Measurements from ENCODE around the gene PFKFB4. TPM values are rescaled to one million over a fixed set of nuclear protein-coding genes. Genes with fewer than 3 reads are reported as not detected.

The PFKFB4 gene
- total RNA-seq, 1 donor from 2014 or later, result 40.3 TPM

DNA sequence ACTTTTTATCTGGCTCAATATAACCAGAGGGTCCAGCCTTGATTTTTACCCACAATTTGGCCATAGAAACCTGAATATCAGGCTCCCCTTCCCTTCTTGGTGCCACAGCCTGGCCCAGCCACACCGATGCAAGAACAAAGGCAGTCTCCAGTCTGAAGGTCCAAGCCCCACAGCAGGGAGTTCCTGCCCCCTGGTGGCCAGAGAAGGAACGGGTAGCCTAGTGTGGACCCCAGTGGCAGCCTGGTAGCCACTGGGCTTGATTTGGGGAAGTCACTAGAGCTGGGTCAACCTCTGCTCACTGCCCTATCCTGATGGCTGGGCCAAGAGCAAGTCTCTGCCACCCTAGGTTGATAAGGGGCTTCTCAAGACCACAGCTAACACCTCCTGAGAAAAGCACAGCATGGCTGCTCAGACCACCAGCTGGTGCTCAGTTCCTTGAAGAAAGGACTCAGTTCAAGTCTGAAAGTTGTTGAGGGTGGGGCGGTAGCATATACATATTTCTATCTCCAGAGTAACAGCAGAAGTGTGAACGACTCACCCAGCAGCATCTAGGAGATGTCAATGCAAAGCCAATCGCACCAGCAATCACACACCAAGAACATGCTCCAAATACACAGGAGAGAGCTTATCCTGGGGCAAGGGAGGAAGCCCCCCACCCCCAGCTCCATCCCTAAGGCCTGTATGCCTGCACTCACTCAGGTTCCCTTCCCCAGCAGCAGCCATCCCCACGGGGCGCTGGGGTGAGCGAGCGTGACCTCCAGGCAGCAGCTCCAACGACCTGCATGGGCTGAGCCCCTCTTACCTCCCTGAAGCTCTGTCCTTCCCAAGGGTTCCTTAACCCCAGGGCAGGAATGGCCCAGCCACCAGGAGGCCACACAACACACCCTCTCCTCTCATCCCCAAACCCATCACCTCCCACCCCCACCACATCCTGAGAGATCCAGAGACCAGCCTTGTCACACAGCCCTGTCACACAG lies 7.6 kb downstream of the PFKFB4 start:
- peaks cover 9% of the 10 kb centered on the region for H3K4me1 Mint-ChIP-seq (ENCODE audit: low read depth, unreplicated experiment)
- DNase-seq, result peak; percentile 92
- H3K4me3 Mint-ChIP-seq (ENCODE audit: unreplicated experiment), result no peak overlapping the region
- no peaks in the 10 kb centered on the region for H3K36me3 Mint-ChIP-seq (ENCODE audit: unreplicated experiment)
- peak overlapping the region; percentile 78 for H3K27ac Mint-ChIP-seq (ENCODE audit: unreplicated experiment)
- no peaks in the 10 kb centered on the region for H3K27me3 Mint-ChIP-seq (ENCODE audit: unreplicated experiment)
- H3K9me3 Mint-ChIP-seq (ENCODE audit: unreplicated experiment), result peaks cover 6% of the 10 kb centered on the region
- peak; percentile 95 for TF ChIP-seq CTCF (IDR thresholded peaks at IDR 0.05; ENCODE audit: partially characterized antibody, unreplicated experiment)

DNA sequence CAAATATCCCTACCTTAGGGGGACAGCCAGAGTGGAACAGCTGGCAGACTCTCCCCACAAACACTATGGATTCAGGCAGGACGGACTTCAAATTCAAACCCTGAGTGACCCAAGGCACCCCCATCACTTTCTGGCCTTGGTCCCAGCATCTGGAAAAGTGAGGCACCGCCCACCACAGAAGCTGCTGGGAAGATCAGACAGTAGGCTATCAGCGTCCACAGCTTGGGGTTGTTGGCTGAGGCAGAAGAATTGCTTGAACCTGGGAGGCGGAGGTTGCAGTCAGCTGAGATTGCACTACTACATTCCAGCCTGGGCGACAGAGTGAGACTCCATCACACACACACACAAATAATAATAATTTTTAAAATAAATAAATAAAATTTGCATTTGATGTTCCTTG lies 8.5 kb downstream of the PFKFB4 start:
- H3K9me3 Mint-ChIP-seq (ENCODE audit: unreplicated experiment), result peaks cover 11% of the 10 kb centered on the region
- no peaks in the 10 kb centered on the region for H3K36me3 Mint-ChIP-seq (ENCODE audit: unreplicated experiment)
- peaks cover 6% of the 10 kb centered on the region for H3K27me3 Mint-ChIP-seq (ENCODE audit: unreplicated experiment)
- TF ChIP-seq CTCF (IDR thresholded peaks at IDR 0.05; ENCODE audit: partially characterized antibody, unreplicated experiment), result no peak
- no peak overlapping the region for H3K4me3 Mint-ChIP-seq (ENCODE audit: unreplicated experiment)
- peak overlapping the region; percentile 75 for H3K27ac Mint-ChIP-seq (ENCODE audit: unreplicated experiment)
- H3K4me1 Mint-ChIP-seq (ENCODE audit: low read depth, unreplicated experiment), result peaks cover 16% of the 10 kb centered on the region
- no peak for DNase-seq

DNA sequence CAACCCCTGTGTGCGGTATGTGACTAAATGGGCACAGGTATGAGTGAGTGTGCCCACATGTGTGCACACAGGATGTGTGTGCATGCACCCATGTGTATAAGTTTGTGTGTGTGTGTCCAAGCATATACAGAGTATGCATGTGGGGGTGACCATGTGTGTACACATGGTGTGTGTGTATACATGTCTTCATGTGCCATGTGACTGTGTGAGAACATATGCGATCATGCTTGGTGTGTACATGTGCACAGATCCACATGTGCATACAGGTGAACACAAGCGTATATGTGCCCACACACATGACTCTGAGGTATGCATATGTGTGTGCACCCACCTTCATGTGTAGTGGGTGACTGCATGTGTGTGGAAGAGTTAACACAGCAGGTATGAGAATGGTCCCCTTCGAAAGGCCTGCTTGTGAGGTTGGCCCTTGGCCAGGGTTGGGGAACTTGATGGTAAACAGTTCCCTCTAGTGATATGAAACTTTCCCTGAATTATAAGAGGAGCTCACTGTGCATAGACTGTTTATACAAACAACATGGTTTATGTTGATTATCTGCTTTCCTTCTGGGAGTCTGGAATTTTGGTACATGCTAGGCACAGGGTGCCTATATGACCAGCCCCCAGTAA lies 10.3 kb downstream of the PFKFB4 start:
- H3K27ac Mint-ChIP-seq (ENCODE audit: unreplicated experiment), result no peak overlapping the region
- peaks cover 15% of the 10 kb centered on the region for H3K9me3 Mint-ChIP-seq (ENCODE audit: unreplicated experiment)

GRCh38 chr3:48544141-48544540 lies 12.5 kb downstream of the PFKFB4 start:
- no peak for TF ChIP-seq CTCF (IDR thresholded peaks at IDR 0.05; ENCODE audit: partially characterized antibody, unreplicated experiment)
- H3K4me3 Mint-ChIP-seq (ENCODE audit: unreplicated experiment), result no peak overlapping the region
- peaks cover 6% of the 10 kb centered on the region for H3K36me3 Mint-ChIP-seq (ENCODE audit: unreplicated experiment)
- no peak for DNase-seq
- H3K27me3 Mint-ChIP-seq (ENCODE audit: unreplicated experiment), result peaks cover 8% of the 10 kb centered on the region
- H3K9me3 Mint-ChIP-seq (ENCODE audit: unreplicated experiment), result peaks cover 13% of the 10 kb centered on the region
- H3K4me1 Mint-ChIP-seq (ENCODE audit: low read depth, unreplicated experiment), result peaks cover 28% of the 10 kb centered on the region
- H3K27ac Mint-ChIP-seq (ENCODE audit: unreplicated experiment), result peak overlapping the region; percentile 38

More for the DNA sequence above, 10.3 kb downstream of the PFKFB4 start:
- no peak for TF ChIP-seq CTCF (IDR thresholded peaks at IDR 0.05; ENCODE audit: partially characterized antibody, unreplicated experiment)
- no peak for DNase-seq
- peaks cover 25% of the 10 kb centered on the region for H3K4me1 Mint-ChIP-seq (ENCODE audit: low read depth, unreplicated experiment)
- no peak overlapping the region for H3K4me3 Mint-ChIP-seq (ENCODE audit: unreplicated experiment)
- peaks cover 6% of the 10 kb centered on the region for H3K36me3 Mint-ChIP-seq (ENCODE audit: unreplicated experiment)
- peaks cover 8% of the 10 kb centered on the region for H3K27me3 Mint-ChIP-seq (ENCODE audit: unreplicated experiment)
